Measurements from ENCODE around the gene PLXND1. TPM values are rescaled to one million over a fixed set of nuclear protein-coding genes. Genes with fewer than 3 reads are reported as not detected.

The PLXND1 gene
- total RNA-seq, 4 donors from 2014 or later = 24.0 to 42.6 (median 30.3) TPM

DNA sequence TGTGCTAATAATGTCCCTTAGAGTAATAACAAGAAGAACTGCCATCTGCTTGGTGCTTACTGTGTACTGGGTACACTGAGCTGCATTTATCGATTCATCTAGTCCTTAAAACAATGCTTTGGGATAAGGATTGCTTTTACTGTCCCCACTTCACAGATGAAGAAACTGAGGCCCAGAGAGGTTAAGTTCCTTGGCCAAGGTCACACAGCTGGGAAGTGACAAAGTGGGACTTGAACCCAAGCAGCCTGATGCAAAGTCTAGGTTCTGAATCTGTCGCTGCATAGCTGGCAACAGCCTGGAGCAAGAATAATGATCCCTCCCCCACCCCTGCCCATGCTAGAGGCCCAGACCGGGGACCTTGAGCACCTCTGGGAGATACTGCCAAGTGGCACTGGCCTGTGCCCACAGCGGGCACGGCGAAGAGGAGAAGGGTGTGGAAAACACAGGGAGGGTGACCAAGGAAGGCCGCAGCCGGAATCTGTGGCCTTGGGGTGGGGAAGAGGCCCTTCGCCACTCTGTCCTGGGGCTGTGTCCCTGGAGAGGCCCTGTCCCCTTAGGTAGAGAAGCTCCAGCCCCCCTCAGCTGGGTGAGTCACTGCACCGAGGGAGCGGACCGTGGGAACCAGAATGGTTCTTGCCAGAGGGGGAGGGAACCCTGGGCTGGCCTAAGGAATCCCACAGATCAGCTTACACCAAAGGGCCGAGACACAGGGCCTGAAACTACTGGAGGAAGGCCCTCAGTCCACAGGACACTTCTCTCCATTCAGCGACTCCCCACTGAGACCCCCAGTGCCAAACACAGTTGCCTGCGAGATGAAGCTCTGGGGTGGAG lies 3.5 kb downstream of the PLXND1 start:
- TF ChIP-seq CTCF (IDR thresholded peaks at IDR 0.05) = no peak
- intact Hi-C loops (cut with DNase I; ENCODE audit: low total_unique reads) = no loop called here
- WGBS, 2 donors = 46 to 57% methylated on average over 15 of the region's 15 CpGs
- peak; percentile 74 to 97 for DNase-seq (ENCODE audit: low spot score in 2 of 2)
- no peak overlapping the region for H3K4me3 ChIP-seq (ENCODE audit: low read depth, poor library complexity, severe bottlenecking)

- no peak for DNase-seq (ENCODE audit: low spot score in 2 of 2)
- TF ChIP-seq CTCF (IDR thresholded peaks at IDR 0.05) (no peak), POLR2A (IDR thresholded peaks at IDR 0.05) (no peak)
- no peak overlapping the region for H3K4me3 ChIP-seq (ENCODE audit: low read depth, poor library complexity, severe bottlenecking)
- intact Hi-C loops (cut with DNase I; ENCODE audit: low total_unique reads) = no loop called here
- 70 to 74% methylated on average over 11 of the region's 11 CpGs for WGBS, 2 donors
These were observed 4.2 kb downstream of the PLXND1 start for GRCh38 chr3:129602309-129602708.

GRCh38 chr3:129601713-129602112 lies 4.8 kb downstream of the PLXND1 start:
- TF ChIP-seq CTCF (IDR thresholded peaks at IDR 0.05) (no peak), POLR2A (IDR thresholded peaks at IDR 0.05) (no peak)
- no peak overlapping the region for H3K4me3 ChIP-seq (ENCODE audit: low read depth, poor library complexity, severe bottlenecking)
- intact Hi-C loops (cut with DNase I; ENCODE audit: low total_unique reads) = no loop called here
- DNase-seq (ENCODE audit: low spot score in 2 of 2) = no peak
- WGBS, 2 donors = 47 to 58% methylated on average over 5 of the region's 5 CpGs

DNA sequence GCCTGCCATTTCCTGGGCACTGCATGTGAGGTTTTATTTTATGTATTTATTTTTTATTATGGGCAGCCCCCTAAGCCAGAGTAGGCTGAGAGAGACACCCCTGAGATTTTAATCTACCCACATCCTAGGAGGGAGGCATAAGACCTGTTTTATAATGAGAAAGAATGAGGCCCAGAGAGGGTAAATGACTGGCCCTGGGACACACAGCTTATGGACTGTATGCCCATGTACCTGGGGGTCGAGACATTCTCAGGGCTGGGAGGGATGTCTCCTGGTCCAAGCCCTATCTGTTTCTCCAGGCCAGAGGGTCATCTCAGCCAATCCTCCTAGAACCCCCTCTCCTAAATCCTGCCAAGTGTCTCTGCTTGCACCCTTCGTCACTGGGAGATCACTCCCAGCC lies 6.1 kb downstream of the PLXND1 start:
- no peak overlapping the region for H3K4me3 ChIP-seq (ENCODE audit: low read depth, poor library complexity, severe bottlenecking)
- intact Hi-C loops (cut with DNase I; ENCODE audit: low total_unique reads) = no loop called here
- TF ChIP-seq POLR2A (IDR thresholded peaks at IDR 0.05) = no peak
- TF ChIP-seq CTCF (IDR thresholded peaks at IDR 0.05) = no peak
- WGBS, 2 donors = 74 to 84% methylated on average over 2 of the region's 2 CpGs
- no peak for DNase-seq (ENCODE audit: low spot score in 2 of 2)

DNA sequence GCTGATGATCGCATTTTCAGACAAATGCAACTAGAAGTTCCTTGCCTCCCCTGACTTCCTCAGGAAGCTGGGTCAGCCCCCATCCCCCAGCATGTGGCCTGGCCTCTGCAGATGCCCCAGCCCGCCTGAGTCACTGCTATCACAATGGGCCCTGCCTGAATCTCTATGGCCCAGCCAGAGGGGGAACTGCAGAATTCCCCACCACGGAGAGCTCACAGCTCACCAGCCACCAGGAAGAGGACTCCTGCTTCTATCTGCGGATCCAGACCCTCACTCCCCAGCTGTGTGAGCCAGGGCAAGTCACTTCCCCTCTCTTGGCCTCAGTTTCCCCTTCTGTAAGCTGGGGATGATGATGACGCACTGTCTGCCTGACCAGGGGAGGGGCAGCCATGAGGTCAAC lies 6.9 kb downstream of the PLXND1 start:
- 70 to 78% methylated on average over 2 to 5 of the region's 5 CpGs for WGBS, 2 donors
- intact Hi-C loops (cut with DNase I; ENCODE audit: low total_unique reads) = no loop called here
- TF ChIP-seq POLR2A (IDR thresholded peaks at IDR 0.05) (no peak), CTCF (IDR thresholded peaks at IDR 0.05) (no peak)
- DNase-seq (ENCODE audit: low spot score in 2 of 2) = no peak
- H3K4me3 ChIP-seq (ENCODE audit: low read depth, poor library complexity, severe bottlenecking) = no peak overlapping the region

DNA sequence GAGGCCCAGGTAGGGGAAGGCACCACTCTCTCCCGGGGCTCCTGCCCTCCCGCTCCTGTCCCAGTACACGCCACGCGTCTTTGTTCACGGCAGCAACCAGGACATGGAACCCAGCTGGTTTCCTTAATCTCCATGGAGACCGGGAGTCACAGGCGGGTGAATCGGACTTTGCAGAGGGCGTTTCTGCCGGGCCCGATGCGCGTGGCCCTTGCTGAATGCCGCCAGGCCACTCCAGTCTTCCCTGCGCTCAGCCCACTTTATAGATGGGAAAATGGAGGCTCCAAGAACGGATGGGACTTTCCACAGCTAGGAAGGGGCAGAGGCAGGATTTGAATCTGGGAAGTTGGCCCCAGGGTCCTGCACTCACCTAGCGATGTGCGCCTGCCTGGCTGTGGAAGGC lies 7.4 kb downstream of the PLXND1 start:
- no peak for TF ChIP-seq CTCF (IDR thresholded peaks at IDR 0.05)
- TF ChIP-seq POLR2A (IDR thresholded peaks at IDR 0.05) = no peak
- H3K4me3 ChIP-seq (ENCODE audit: low read depth, poor library complexity, severe bottlenecking) = no peak overlapping the region
- DNase-seq (ENCODE audit: low spot score in 2 of 2) = no peak
- WGBS, 2 donors = 67 to 84% methylated on average over 19 of the region's 19 CpGs
- intact Hi-C loops (cut with DNase I; ENCODE audit: low total_unique reads) = no loop called here

Measured in lower leg skin (tissue), 4 donors.